ENCODE results near the gene RNF227.

RNF227 gene

GRCh38 chr17:7889166-7889955, 26.7 kb downstream of the RNF227 start:
- DNase-seq (ENCODE audit: low read depth in 2 of 2): no peak

- DNase-seq (ENCODE audit: low read depth in 2 of 2): peak; percentile 33 to 60
Measured at GRCh38 chr17:7888184-7888920, 27.7 kb downstream of the RNF227 start, which contains the start of gene CHD3. Gene CHD3 (plus strand): TSS chr17:7888789. CDS start chr17:7889001, 212 bp downstream.

GRCh38 chr17:7887482-7888183, 28.5 kb downstream of the RNF227 start:
- DNase-seq (ENCODE audit: low read depth in 2 of 2): peak; percentile 77 to 85

- DNase-seq (ENCODE audit: low read depth in 2 of 2): no peak
Measured at GRCh38 chr17:7887038-7887481, 29.0 kb downstream of the RNF227 start.

GRCh38 chr17:7886227-7887037, 29.7 kb downstream of the RNF227 start:
- DNase-seq (ENCODE audit: low read depth in 2 of 2): peak; percentile 31 to 37

- peak; percentile 19 to 45 for DNase-seq (ENCODE audit: low read depth in 2 of 2)
Measured at GRCh38 chr17:7885367-7886226, 30.5 kb downstream of the RNF227 start.

GRCh38 chr17:7884581-7885366, 31.3 kb downstream of the RNF227 start:
- peak; percentile 44 to 45 for DNase-seq (ENCODE audit: low read depth in 2 of 2)

- no peak for DNase-seq (ENCODE audit: low read depth in 2 of 2)
Measured at GRCh38 chr17:7883781-7884386, 32.2 kb downstream of the RNF227 start.

GRCh38 chr17:7882629-7883028, 33.5 kb downstream of the RNF227 start:
- no peak for DNase-seq (ENCODE audit: low read depth in 2 of 2)

GRCh38 chr17:7882068-7882467, 34.0 kb downstream of the RNF227 start:
- no peak for DNase-seq (ENCODE audit: low read depth in 2 of 2)

- DNase-seq (ENCODE audit: low read depth in 2 of 2): no peak
Measured at GRCh38 chr17:7881276-7882054, 34.6 kb downstream of the RNF227 start.

GRCh38 chr17:7880076-7880868, 35.8 kb downstream of the RNF227 start:
- DNase-seq (ENCODE audit: low read depth in 2 of 2): no peak

- DNase-seq (ENCODE audit: low read depth in 2 of 2): no peak
Measured at GRCh38 chr17:7878234-7878633, 37.9 kb downstream of the RNF227 start.

GRCh38 chr17:7875804-7876370, 40.2 kb downstream of the RNF227 start:
- no peak for DNase-seq (ENCODE audit: low read depth in 2 of 2)

GRCh38 chr17:7873051-7873450, 43.0 kb downstream of the RNF227 start:
- DNase-seq (ENCODE audit: low read depth in 2 of 2): no peak

GRCh38 chr17:7867881-7868329, 48.2 kb downstream of the RNF227 start:
- DNase-seq (ENCODE audit: low read depth in 2 of 2): no peak

GRCh38 chr17:7864995-7865650, 51.0 kb downstream of the RNF227 start:
- no peak for DNase-seq (ENCODE audit: low read depth in 2 of 2)
